Stimulated activated naive CD8-positive, alpha-beta T cell treated with anti-CD3 and anti-CD28 coated beads, Interleukin-15, Interleukin-2, amounts not matched to agents 100 ng/mL and 50 ng/mL, for 24 hours (primary cell): ENCODE measurements around the gene SIGLECL1.
A peak's percentile ranks its signal among the peaks of the same experiment; 100 is the strongest.

Source experiments
- H3K27ac Mint-ChIP-seq: one replicate; pipeline ENCODE4 v1.8.0; 2021; ENCODE audit warnings: mild to moderate bottlenecking, mixed read lengths
- H3K27me3 Mint-ChIP-seq: one replicate; pipeline ENCODE4 v1.8.0; 2021; ENCODE audit warnings: mixed read lengths
- H3K36me3 Mint-ChIP-seq: one replicate; pipeline ENCODE4 v1.8.0; 2021; ENCODE audit warnings: low read depth, mixed read lengths
- H3K4me1 Mint-ChIP-seq: one replicate; pipeline ENCODE4 v1.8.0; 2021; ENCODE audit warnings: low read depth, mixed read lengths
- H3K4me3 Mint-ChIP-seq: one replicate; pipeline ENCODE4 v1.8.0; 2021; ENCODE audit warnings: mild to moderate bottlenecking, mixed read lengths
- H3K9me3 Mint-ChIP-seq: one replicate; pipeline ENCODE4 v1.8.0; 2021; ENCODE audit warnings: mixed read lengths

The SIGLECL1 gene

DNA sequence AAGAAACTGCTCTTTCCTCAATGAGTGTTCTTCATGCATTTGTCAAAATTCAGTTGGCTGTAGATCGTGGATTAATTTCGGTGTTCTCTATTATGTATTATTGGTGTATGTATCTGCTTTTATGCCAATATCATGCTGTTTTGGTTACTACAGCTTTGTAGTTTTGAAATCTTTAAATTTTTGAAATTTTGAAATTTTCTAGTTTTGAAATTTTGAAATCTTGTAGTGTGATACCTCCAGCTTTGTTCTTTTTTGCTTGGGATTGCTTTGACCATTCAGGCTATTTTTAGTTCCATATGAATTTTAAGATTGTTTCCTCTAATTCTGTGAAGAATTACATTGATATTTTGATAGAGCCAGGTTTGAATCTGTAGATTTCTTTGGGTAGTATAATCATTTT lies 22.9 kb upstream of the SIGLECL1 start:
- peaks cover 57% of the 10 kb centered on the region for H3K27me3 Mint-ChIP-seq
- no peaks in the 10 kb centered on the region for H3K4me1 Mint-ChIP-seq
- H3K4me3 Mint-ChIP-seq, result no peak overlapping the region
- no peak overlapping the region for H3K27ac Mint-ChIP-seq
- peaks cover 4% of the 10 kb centered on the region for H3K9me3 Mint-ChIP-seq
- no peaks in the 10 kb centered on the region for H3K36me3 Mint-ChIP-seq

DNA sequence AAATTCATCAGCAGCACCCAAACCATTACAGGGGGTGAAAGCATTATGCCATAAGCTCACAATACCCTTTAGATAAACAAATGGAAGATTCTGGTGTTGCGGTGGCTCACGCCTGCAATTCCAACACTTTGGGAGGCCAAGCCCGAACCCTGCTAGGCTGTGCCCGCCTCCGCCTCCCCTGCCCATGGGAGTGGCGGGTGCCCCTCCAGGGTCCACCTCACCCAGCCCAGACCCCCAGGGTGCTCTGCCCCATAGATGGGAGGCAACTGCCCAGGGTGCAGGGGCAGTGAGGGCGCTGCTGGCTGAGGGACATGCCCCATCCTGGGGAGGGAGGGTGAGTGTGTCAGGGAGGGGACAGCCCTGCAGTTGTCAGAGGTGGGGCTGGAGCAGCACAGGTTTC lies 10.0 kb upstream of the SIGLECL1 start:
- Mint-ChIP-seq H3K4me3 (no peak overlapping the region), H3K4me1 (peaks cover 4% of the 10 kb centered on the region), H3K27me3 (peaks cover 6% of the 10 kb centered on the region), H3K36me3 (no peaks in the 10 kb centered on the region), H3K9me3 (no peaks in the 10 kb centered on the region), H3K27ac (no peak overlapping the region)

DNA sequence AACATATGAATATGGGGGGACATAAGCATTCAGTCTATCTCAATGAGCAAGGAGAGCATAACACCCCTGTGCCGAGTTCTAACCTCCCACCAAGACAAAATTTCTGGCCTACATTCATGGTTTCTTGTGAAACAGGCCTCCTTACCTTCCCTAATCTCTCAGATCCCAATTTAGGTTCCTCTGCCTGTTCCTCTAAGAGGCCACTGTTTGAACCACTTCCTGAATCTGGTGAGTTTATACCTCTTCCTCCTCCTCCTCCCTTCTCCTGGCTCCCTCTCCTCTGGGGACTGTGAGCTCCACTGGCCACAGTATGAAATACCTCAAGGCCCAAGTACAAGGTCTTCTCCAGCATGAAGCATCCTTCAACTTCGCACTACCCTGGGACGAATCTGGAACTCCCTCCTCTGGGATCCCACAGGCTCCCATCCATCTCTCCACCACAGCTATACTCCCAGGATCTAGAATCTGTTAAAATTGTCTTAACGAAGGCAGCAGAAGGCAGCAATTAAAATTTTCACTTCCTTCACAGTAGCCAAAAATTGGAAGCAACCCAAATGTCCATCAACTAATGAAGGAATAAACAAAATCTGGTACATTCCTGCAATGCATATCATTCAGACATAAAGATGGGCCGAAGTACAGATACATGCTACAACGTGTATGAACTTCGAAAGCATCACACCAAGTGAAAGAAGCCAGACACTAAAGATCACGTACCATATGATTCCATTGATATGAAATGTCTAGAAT lies 7.8 kb upstream of the SIGLECL1 start:
- no peaks in the 10 kb centered on the region for H3K36me3 Mint-ChIP-seq
- H3K27ac Mint-ChIP-seq, result no peak overlapping the region
- H3K27me3 Mint-ChIP-seq, result peaks cover 10% of the 10 kb centered on the region
- H3K4me3 Mint-ChIP-seq, result no peak overlapping the region
- no peaks in the 10 kb centered on the region for H3K9me3 Mint-ChIP-seq
- H3K4me1 Mint-ChIP-seq, result peaks cover 4% of the 10 kb centered on the region

DNA sequence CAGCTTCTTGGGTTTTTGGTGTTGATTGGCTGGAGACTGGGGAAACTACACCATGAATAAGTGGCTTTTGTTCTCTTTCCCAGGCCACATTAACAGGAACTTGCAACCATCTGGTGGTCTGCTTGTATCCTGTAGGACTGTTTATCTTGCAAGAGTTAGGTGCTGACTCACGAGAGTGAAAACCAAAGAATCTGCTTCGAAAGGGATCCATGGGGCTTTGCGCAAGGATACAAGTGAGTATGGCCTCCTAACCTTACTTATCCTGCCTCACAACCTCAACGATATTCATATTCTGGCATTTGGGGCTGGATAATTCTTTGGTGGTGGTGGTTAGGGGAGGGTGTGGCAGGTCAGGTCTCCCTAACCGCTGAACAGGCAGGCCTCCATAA lies 4.7 kb upstream of the SIGLECL1 start:
- H3K27me3 Mint-ChIP-seq, result peaks cover 7% of the 10 kb centered on the region
- H3K4me3 Mint-ChIP-seq, result no peak overlapping the region
- no peaks in the 10 kb centered on the region for H3K36me3 Mint-ChIP-seq
- H3K27ac Mint-ChIP-seq, result no peak overlapping the region
- peaks cover 4% of the 10 kb centered on the region for H3K4me1 Mint-ChIP-seq
- no peaks in the 10 kb centered on the region for H3K9me3 Mint-ChIP-seq

DNA sequence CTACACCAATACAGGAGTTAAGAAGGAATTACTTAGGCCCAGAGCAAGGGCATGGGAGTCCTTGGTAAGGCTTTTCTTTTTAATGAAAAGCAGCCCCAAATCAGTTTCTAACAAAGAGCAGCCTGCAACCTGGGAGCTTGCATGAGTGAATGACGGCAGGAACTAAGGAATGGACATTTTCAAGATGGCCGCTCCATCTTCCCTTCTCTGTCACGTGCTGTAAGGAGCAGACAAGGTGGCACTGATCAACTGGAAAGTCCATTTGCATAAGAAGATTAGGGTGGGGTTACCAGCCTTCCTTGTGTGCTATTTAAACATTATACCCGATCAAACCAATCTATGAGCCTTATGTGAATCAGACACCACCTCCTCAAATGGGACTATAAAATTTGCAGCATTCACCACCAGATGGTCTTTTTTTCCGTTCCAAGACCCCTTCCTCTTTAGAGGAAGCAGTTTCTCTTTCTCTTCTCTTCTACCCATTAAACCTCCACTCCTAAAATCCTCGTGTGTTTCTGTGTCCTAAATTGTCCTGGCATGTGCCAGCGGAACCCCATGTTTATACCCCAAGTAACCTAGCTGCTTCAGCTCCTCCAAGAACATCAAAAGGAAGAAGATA lies 2.8 kb upstream of the SIGLECL1 start:
- Mint-ChIP-seq H3K36me3 (no peaks in the 10 kb centered on the region), H3K4me3 (no peak overlapping the region), H3K4me1 (peaks cover 4% of the 10 kb centered on the region), H3K27ac (no peak overlapping the region), H3K27me3 (peaks cover 8% of the 10 kb centered on the region), H3K9me3 (no peaks in the 10 kb centered on the region)

DNA sequence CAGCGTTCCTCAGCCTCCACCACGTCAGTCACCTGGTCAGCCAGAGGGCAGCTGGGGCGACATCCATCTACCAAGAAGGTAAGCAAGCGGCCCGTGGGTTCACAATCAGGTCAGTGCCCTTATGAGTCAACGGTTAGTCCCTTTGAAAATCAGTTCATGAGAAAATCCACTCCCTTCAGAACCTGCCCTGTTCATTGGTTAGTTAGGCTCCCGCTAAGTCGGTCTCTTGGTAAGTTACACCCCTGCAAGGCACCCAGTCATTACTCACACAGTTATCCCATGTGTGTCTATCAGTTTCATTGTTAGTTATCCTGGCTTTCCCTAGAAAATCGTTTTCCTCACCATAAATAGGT lies 564 bp downstream of the SIGLECL1 start:
- Mint-ChIP-seq H3K27ac (no peak overlapping the region), H3K4me1 (no peaks in the 10 kb centered on the region)

DNA sequence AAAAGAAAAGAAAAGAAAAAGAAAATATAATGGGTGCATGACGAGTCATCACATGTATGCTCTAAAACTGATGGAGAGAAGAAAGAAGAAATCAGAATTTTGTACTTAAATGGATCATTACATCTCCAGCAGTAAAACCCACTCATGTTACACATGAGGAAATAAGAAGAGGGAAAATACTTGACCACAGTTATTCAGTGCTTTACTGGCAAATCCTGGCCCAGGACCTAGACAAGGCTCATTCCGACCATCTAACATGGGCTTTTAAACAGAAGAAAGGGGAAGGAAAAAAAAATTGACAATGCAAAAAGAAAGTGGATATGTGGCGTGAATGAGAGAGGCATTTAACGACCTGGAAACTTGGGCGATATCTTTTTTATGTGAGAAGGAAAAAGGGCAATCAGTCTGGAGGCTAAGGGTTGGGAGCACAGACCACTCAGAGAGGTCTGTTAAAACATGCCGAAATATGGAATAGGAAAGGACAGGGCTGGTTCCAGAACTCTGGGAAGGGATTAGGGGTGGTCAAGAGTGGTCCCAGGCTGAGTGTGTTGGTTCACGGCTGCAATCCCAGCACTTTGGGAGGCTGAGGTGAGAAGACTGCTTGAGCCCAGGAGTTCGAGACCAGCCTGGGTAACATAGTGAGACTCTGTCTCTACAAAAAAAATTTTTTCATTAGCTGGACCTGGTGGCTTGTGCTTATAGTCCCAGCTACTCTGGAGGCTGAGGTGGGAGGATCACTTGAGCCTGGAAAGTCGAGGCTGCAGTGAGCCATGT lies 1.6 kb downstream of the SIGLECL1 start:
- no peaks in the 10 kb centered on the region for H3K4me1 Mint-ChIP-seq

More for the DNA sequence above, 564 bp downstream of the SIGLECL1 start:
- Mint-ChIP-seq H3K36me3 (no peaks in the 10 kb centered on the region), H3K9me3 (no peaks in the 10 kb centered on the region), H3K27me3 (peaks cover 13% of the 10 kb centered on the region), H3K4me3 (no peak overlapping the region)

DNA sequence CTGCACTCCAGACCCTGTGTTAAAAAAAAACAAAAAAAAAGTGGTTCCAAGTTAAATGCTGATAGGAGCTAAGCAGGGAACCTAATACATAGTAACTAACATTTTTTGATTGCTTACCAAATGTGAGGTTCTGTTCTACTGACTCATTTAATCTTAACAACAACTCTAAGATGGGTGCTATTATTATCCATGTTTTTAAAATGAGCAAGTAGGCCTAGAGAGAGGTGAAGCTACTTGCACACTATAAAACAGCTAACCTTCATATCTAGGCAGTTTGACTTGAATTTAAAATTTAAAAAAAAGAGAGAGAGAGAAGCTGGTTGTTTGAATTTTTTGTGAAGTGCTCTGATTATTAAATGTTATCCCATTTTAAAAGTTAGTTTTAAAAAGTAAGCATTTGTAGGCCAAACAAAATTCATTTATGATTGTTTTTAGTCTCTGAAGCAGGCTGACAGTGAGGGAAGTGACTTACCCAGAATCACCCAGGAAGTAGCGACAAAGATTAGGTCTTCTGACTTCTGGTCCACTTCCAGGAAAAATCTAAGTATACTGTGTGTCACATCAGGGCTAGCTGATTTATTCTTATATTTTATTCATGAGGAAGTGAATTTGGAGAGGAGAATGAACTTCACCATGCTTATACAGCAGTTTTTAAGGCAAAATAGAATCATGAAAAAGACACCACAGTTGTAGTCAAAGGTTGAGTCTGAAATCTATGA lies 2.4 kb downstream of the SIGLECL1 start:
- no peaks in the 10 kb centered on the region for H3K36me3 Mint-ChIP-seq
- no peaks in the 10 kb centered on the region for H3K4me1 Mint-ChIP-seq
- H3K4me3 Mint-ChIP-seq, result no peak overlapping the region
- no peaks in the 10 kb centered on the region for H3K9me3 Mint-ChIP-seq
- H3K27me3 Mint-ChIP-seq, result peaks cover 17% of the 10 kb centered on the region
- H3K27ac Mint-ChIP-seq, result no peak overlapping the region

More for the DNA sequence above, 1.6 kb downstream of the SIGLECL1 start:
- H3K27me3 Mint-ChIP-seq, result peaks cover 14% of the 10 kb centered on the region
- no peaks in the 10 kb centered on the region for H3K36me3 Mint-ChIP-seq
- H3K27ac Mint-ChIP-seq, result peak overlapping the region; percentile 5
- H3K9me3 Mint-ChIP-seq, result no peaks in the 10 kb centered on the region
- H3K4me3 Mint-ChIP-seq, result no peak overlapping the region

DNA sequence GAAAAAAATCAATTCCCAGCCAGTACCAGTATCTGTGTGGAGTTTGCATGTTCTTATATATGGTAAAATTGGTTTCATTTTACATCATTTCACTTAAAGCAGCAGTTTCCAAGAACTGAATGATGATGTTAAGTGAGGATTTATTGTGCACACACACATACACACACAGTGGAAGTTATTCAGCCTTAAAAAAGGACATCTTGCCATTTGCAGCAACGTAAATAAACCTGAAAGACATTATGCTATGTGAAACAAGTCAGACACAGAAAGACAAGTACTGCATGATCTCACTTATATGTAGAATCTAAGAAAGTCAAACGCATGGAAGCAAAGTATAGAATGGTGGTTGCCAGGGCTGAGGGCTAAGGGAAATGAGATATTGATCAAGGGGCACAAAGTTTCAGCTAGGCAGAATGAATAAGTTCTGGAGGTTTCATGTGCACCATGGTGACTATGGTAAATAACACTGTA lies 5.3 kb downstream of the SIGLECL1 start:
- peaks cover 3% of the 10 kb centered on the region for H3K4me1 Mint-ChIP-seq
- peaks cover 37% of the 10 kb centered on the region for H3K27me3 Mint-ChIP-seq
- no peaks in the 10 kb centered on the region for H3K36me3 Mint-ChIP-seq
- H3K9me3 Mint-ChIP-seq, result no peaks in the 10 kb centered on the region
- no peak overlapping the region for H3K27ac Mint-ChIP-seq
- no peak overlapping the region for H3K4me3 Mint-ChIP-seq

DNA sequence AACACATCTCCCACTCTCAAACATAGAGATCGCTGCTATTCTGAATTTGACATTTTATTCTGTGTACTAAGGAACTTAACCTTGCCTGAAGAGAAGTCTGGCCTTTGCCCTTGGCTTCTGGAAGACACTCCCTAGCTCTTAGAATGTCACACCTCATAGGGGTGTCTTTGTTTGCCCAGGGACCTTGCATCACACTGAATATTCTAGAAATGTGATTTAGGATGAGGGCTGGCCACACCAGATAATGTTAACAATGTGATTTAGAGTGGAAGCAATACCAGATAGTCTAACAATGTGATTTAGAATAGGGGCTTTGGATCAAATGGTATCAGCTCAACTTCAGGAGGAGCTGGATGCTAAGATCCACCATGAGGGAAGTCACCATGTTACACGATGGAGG lies 6.6 kb downstream of the SIGLECL1 start:
- H3K36me3 Mint-ChIP-seq, result no peaks in the 10 kb centered on the region
- H3K9me3 Mint-ChIP-seq, result no peaks in the 10 kb centered on the region
- H3K4me1 Mint-ChIP-seq, result peaks cover 3% of the 10 kb centered on the region
- no peak overlapping the region for H3K27ac Mint-ChIP-seq
- peaks cover 41% of the 10 kb centered on the region for H3K27me3 Mint-ChIP-seq
- H3K4me3 Mint-ChIP-seq, result no peak overlapping the region

DNA sequence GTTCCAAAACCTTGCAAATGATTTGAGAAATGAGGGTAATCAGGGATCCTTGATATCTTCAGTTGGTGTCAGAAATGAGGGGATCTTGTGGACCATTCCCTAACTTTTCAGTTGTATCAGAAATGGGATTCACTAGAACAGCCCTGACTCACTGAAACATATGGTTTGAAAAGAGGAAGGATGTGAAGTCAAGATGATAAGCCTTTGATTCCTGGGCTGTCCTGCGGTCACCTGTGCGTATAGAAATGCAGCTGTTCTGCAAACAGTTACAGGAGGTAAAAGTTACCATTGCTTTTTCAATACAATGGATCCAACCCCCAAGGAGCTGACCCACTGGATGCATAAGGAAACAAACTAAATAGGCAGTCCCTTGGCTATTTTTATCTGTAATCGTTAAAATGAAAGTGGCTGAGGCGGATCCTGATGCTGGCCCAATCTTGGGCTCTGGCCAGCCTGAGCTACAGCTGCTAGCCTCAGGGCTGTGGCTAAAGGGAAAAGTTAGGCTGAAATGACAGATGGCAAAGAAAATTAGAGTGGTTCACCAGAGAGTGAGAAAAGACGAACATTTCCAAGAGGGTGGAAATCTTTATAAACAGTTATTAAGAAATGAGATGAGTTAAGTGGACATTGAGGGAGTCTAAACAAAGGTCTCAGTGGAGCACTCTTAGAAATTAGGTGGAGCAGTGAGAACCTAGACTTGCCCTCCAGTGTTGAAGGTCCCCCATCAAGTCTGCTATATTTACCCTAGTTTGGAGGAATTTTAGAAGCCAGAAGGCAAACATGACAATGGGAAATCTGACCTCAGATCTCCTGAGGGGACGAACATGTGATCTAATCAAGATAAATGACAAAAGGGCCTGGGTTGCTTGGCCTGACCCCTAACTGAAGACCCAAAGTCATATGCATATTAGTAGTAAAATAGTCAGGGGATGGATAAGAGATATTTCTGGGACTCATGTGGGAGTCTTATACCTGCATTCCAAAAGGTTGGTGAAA lies 7.6 kb downstream of the SIGLECL1 start:
- H3K9me3 Mint-ChIP-seq, result no peaks in the 10 kb centered on the region
- peaks cover 41% of the 10 kb centered on the region for H3K27me3 Mint-ChIP-seq
- no peak overlapping the region for H3K4me3 Mint-ChIP-seq
- peaks cover 3% of the 10 kb centered on the region for H3K4me1 Mint-ChIP-seq
- H3K36me3 Mint-ChIP-seq, result no peaks in the 10 kb centered on the region
- H3K27ac Mint-ChIP-seq, result no peak overlapping the region

DNA sequence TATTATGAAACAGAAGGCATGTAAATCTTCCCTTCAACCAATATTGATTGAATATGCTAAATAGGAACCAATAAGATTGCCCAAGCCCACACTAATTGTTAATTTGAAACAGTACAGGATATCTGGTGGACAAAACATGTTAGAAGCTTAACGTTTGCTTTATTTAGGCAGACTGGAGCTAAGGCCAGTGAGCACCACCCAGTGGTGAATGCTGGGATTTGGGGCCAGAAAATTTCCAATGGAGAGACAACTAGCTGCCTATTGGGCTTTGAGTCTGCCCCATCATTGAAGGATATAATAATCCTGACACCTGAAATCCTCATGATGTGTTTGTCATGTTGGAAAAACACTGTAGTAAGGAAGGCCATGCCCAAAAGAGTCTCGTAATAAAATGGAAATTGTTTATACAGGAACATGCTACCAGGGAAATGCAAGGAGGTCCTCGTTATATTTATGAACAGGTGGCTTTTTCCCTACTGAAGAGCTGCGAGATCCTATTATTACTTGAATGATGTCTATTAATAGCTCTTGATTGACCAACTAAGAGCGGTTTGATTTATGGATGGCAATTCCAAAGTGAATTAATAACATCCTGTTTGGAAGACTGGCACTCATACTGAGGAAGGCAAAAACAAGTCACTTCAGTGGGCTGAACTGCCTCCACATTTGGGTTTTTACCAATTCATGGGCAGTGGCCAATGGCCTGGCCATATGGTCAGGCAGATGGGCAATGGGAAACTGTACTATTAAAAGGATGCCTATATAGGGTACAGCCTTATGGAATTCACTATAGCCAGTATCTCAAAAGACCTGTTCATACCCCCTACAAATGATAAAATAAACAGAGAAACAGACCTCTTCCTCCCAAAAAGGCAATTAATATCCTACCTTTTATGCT lies 8.7 kb downstream of the SIGLECL1 start:
- Mint-ChIP-seq H3K36me3 (no peaks in the 10 kb centered on the region), H3K27me3 (peaks cover 43% of the 10 kb centered on the region), H3K4me1 (peaks cover 3% of the 10 kb centered on the region), H3K9me3 (no peaks in the 10 kb centered on the region), H3K27ac (no peak overlapping the region), H3K4me3 (no peak overlapping the region)

DNA sequence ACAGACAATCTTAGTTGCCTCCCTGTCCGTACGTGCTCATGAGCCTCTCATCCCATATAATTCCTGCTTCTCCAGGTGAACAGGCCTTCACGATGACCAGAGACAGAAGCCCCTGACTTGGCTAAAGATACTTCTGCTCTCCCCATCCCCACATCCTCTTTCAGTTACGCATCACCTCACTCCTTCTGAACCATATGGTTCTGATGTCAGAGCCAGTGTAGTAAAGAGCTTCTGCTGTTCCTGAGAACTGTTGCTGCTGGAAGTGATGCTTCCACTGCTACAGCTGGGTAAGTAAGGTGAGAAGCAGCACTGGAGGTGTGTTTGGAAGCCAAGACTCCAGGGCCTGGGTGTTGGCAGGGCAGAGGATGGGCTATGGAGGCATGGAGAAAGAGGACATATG lies 12.9 kb downstream of the SIGLECL1 start:
- Mint-ChIP-seq H3K36me3 (no peaks in the 10 kb centered on the region), H3K27me3 (peaks cover 28% of the 10 kb centered on the region), H3K4me3 (no peak overlapping the region), H3K27ac (no peak overlapping the region), H3K4me1 (no peaks in the 10 kb centered on the region), H3K9me3 (no peaks in the 10 kb centered on the region)
